CD4-positive, alpha-beta T cell (primary cell): ENCODE results near the gene GRIK1. TPM values are rescaled to one million over a fixed set of nuclear protein-coding genes. Genes with fewer than 3 reads are reported as not detected.

ENCODE experiments used
- ATAC-seq: fragments of 200-7000 bp; cut with Tn5 transposase; one replicate; pipeline ENCODE4 v1.10.0; 2022; ENCODE audit warnings: mild to moderate bottlenecking; ENCODE audit not compliant: poor library complexity
- CTCF ChIA-PET: fragments of 350-600 bp; sonication (Branson Sonifier 250); formaldehyde crosslinking; loops from one replicate; lab custom pipeline; 2021; ENCODE audit warnings: antibody characterized with exemption, inconsistent platforms; lab: Charles Lee
- POLR2A ChIA-PET: fragments of 350-600 bp; sonication (Branson Sonifier 250); formaldehyde crosslinking; loops from one replicate; lab custom pipeline; 2021; ENCODE audit warnings: antibody characterized with exemption, inconsistent platforms; lab: Charles Lee
- DNase-seq, 14 experiments: peaks; one replicate each; pipeline ENCODE4 v3.0.0-alpha.2; 2013 to 2020; ENCODE audit warnings: mixed read lengths in 2 of 14
- H3K27ac ChIP-seq, 2 donors: one replicate each; pipeline versions ENCODE4 v1.5.1 to v1.7.0; 2013; ENCODE audit warnings: low read length in 2 of 2, low read depth in 1 of 2, mild to moderate bottlenecking in 1 of 2
- H3K27me3 ChIP-seq, 2 experiments: 1 replicate in 1 of 2; 2 replicates in 1 of 2; pipeline versions ENCODE4 v1.6.1 to v1.7.0; 2013; ENCODE audit warnings: low read length in 2 of 2, control low read depth in 1 of 2, mild to moderate bottlenecking in 1 of 2, moderate library complexity in 1 of 2; ENCODE audit not compliant: insufficient read depth in 2 of 2, control insufficient read depth in 1 of 2
- H3K36me3 ChIP-seq: one replicate; pipeline ENCODE4 v1.6.1; 2013; ENCODE audit warnings: low read length, control low read depth; ENCODE audit not compliant: insufficient read depth
- H3K4me1 ChIP-seq: one replicate; pipeline ENCODE4 v1.6.1; 2013; ENCODE audit warnings: low read length, control low read depth; ENCODE audit not compliant: insufficient read depth
- H3K4me3 ChIP-seq: one replicate; pipeline ENCODE4 v1.5.1; 2013; ENCODE audit warnings: mild to moderate bottlenecking, low read length, moderate library complexity
- H3K9me3 ChIP-seq, 2 experiments: 1 replicate in 1 of 2; 2 replicates in 1 of 2; pipeline versions ENCODE4 v1.6.1 to v1.7.0; 2013; ENCODE audit warnings: low read length in 2 of 2, mild to moderate bottlenecking in 2 of 2, control low read depth in 1 of 2, moderate library complexity in 1 of 2; ENCODE audit not compliant: control insufficient read depth in 1 of 2, insufficient read depth in 1 of 2
- H3K27ac Mint-ChIP-seq: one replicate; pipeline ENCODE4 v1.8.0; 2020; ENCODE audit warnings: mixed read lengths
- H3K27me3 Mint-ChIP-seq: one replicate; pipeline ENCODE4 v1.8.0; 2021; ENCODE audit warnings: mixed read lengths
- H3K36me3 Mint-ChIP-seq: one replicate; pipeline ENCODE4 v1.8.0; 2021; ENCODE audit warnings: low read depth, mixed read lengths
- H3K4me1 Mint-ChIP-seq: one replicate; pipeline ENCODE4 v1.8.0; 2021; ENCODE audit warnings: low read depth, mixed read lengths
- H3K4me3 Mint-ChIP-seq: one replicate; pipeline ENCODE4 v1.8.0; 2020; ENCODE audit warnings: mild to moderate bottlenecking, mixed read lengths
- H3K9me3 Mint-ChIP-seq: one replicate; pipeline ENCODE4 v1.8.0; 2020; ENCODE audit warnings: mixed read lengths
- CTCF ChIP-seq: fragments of 200-600 bp; IDR thresholded peaks from one replicate; pipeline ENCODE4 v1.8.0; 2022; ENCODE audit warnings: antibody characterized with exemption, mild to moderate bottlenecking
- intact Hi-C, 2 experiments: fragments of 100-400 bp; cut with DNase I in 1 of 2; cut with micrococcal nuclease in 1 of 2; formaldehyde crosslinking; loops; one replicate each; pipeline versions ENCODE4 v1.15.1 to v1.9.0; 2023 to 2025; cut with DNase I, micrococcal nuclease
- total RNA-seq, 174 experiments: library from RNA in 2 of 174; stranded (reverse) in 2 of 174; gene quantifications; one replicate each; pipeline ENCODE4 v1.2.3 and lab custom pipeline; 2021 to 2026

Gene GRIK1
- total RNA-seq, 2 experiments from 2014 or later = not detected

DNA sequence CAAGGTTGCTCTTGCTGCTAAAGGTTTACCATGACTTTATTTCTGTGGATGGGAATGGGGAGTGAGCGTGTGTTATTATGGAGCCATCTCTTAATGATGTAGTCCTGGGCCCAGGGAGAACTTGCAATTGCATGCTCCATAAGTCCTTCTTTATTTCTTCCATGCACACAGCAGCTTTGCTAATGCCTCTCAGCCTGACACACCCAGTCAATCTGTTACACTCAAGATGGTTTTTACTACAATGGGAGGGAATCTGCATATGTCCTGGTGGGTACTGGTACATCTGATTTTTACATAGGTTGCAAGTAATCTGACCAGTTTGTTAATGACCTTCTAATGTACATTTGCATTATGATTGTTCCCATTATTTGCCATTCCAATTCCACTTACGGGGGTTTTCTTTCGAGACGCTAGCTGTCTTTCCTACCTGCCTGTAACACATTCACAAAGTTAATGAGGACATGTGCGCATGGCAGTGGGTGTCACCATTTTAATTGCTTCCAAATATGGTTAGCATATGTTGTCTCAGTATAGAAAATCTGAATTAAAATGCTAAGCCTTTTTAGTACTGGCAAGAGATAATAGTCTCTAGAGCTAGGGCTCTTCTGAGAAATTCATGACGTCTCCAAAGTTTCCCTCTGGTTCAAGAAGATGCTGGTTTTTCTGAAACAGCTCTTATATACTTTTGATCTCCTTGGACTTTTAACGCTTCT, 188.2 kb downstream of the GRIK1 start:
- Histone ChIP-seq H3K4me1 (no peaks in the 10 kb centered on the region), H3K27ac (no peak overlapping the region), H3K27me3 (no peaks in the 10 kb centered on the region), H3K4me3 (no peak overlapping the region), H3K9me3 (no peaks in the 10 kb centered on the region), H3K36me3 (no peaks in the 10 kb centered on the region)
- ATAC-seq = no peak
- Mint-ChIP-seq H3K27me3 (peaks cover 4% of the 10 kb centered on the region), H3K4me3 (no peak overlapping the region), H3K9me3 (peaks cover 2% of the 10 kb centered on the region), H3K36me3 (no peaks in the 10 kb centered on the region), H3K27ac (no peak overlapping the region), H3K4me1 (no peaks in the 10 kb centered on the region)
- no peak for TF ChIP-seq CTCF
- intact Hi-C loops = no loop called here
- CTCF ChIA-PET = no interaction called here
- POLR2A ChIA-PET = no interaction called here
- no peak for DNase-seq

GRCh38 chr21:29749957-29750356, 189.8 kb downstream of the GRIK1 start:
- intact Hi-C loops = no loop called here
- Mint-ChIP-seq H3K9me3 (no peaks in the 10 kb centered on the region), H3K27ac (no peak overlapping the region), H3K4me3 (no peak overlapping the region), H3K36me3 (no peaks in the 10 kb centered on the region), H3K27me3 (no peaks in the 10 kb centered on the region), H3K4me1 (no peaks in the 10 kb centered on the region)
- POLR2A ChIA-PET = no interaction called here
- Histone ChIP-seq H3K4me3 (no peak overlapping the region), H3K27ac (no peak overlapping the region), H3K27me3 (no peaks in the 10 kb centered on the region), H3K4me1 (no peaks in the 10 kb centered on the region), H3K36me3 (no peaks in the 10 kb centered on the region), H3K9me3 (no peaks in the 10 kb centered on the region)
- CTCF ChIA-PET = no interaction called here
- no peak for TF ChIP-seq CTCF
- DNase-seq (no peak), ATAC-seq (no peak)

- Mint-ChIP-seq H3K27ac (no peak overlapping the region), H3K4me1 (no peaks in the 10 kb centered on the region), H3K36me3 (no peaks in the 10 kb centered on the region), H3K27me3 (no peaks in the 10 kb centered on the region), H3K4me3 (no peak overlapping the region), H3K9me3 (no peaks in the 10 kb centered on the region)
- ChIA-PET POLR2A (no interaction called here), CTCF (no interaction called here)
- no peak for TF ChIP-seq CTCF
- no peaks in the 10 kb centered on the region for H3K36me3 ChIP-seq
- H3K27me3 ChIP-seq = no peaks in the 10 kb centered on the region
- ATAC-seq (no peak), DNase-seq (no peak)
- intact Hi-C loops = no loop called here
- H3K4me3 ChIP-seq = no peak overlapping the region
- no peak overlapping the region for H3K27ac ChIP-seq
- no peaks in the 10 kb centered on the region for H3K4me1 ChIP-seq
- no peaks in the 10 kb centered on the region for H3K9me3 ChIP-seq
These were observed 190.6 kb downstream of the GRIK1 start for GRCh38 chr21:29749223-29749622.
